ENCODE measurements around the gene CEACAM5. TPM values are rescaled to one million over a fixed set of nuclear protein-coding genes. Genes with fewer than 3 reads are reported as not detected.
"Not testable (repeated sequence)": the region's sequence is repeated elsewhere in the genome, so short reads cannot be mapped to it uniquely, and the experiment has no call there.

Gene CEACAM5
- total RNA-seq, 4 donors from 2014 or later = 0.83 to 2.2 TPM; not detected in 2

- H3K27ac ChIP-seq (replicated peaks in 1 of 4) = no peak overlapping the region
- TF ChIP-seq CTCF (IDR thresholded peaks at IDR 0.05) (no peak), POLR2A (IDR thresholded peaks at IDR 0.05; ENCODE audit: low read depth) (no peak), EP300 (IDR thresholded peaks at IDR 0.05) (no peak), POLR2AphosphoS5 (IDR thresholded peaks at IDR 0.05) (no peak)
- H3K36me3 ChIP-seq = no peaks in the 10 kb centered on the region
- 59% methylated on average over 4 of the region's 4 CpGs for WGBS
- no peaks in the 10 kb centered on the region for H3K4me1 ChIP-seq
- H3K4me3 ChIP-seq = no peak overlapping the region
- no peaks in the 10 kb centered on the region for H3K9me3 ChIP-seq
- peaks cover 0 to 31% (median 0%) of the 10 kb centered on the region in 4 donors for H3K27me3 ChIP-seq
- intact Hi-C loops (cut with DNase I) = no loop called here
- DNase-seq (ENCODE audit: extremely low spot score) = no peak
Observed at GRCh38 chr19:41744850-41745249, 36.4 kb downstream of the CEACAM5 start.

DNA sequence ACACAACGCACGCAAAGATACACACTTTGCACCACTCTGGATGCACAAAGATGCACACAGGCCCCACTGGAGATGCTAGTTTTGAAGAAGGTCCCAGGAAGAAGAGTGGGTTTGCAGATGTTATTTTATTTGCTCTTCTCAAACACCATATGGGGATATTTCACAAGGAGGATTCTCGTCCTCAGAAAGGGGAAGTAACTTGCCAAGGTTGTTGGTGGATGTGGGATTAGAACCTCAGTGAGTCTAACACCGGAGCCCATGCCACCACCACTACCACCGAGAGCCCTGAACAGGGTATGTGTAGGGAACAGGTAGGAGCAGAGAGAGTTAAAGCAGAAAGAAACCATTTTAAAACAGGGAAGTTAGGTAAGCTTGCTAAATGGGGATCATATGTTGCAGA lies 37.3 kb downstream of the CEACAM5 start:
- H3K9me3 ChIP-seq = no peaks in the 10 kb centered on the region
- H3K36me3 ChIP-seq = no peaks in the 10 kb centered on the region
- peaks cover 0 to 28% (median 0%) of the 10 kb centered on the region in 4 donors for H3K27me3 ChIP-seq
- intact Hi-C loops (cut with DNase I) = no loop called here
- no peak overlapping the region for H3K4me3 ChIP-seq
- WGBS = 78% methylated on average over 5 of the region's 5 CpGs
- H3K4me1 ChIP-seq = peaks cover 0 to 4% (median 2%) of the 10 kb centered on the region in 4 donors
- TF ChIP-seq CTCF (IDR thresholded peaks at IDR 0.05) = no peak
- TF ChIP-seq POLR2A (IDR thresholded peaks at IDR 0.05; ENCODE audit: low read depth) = no peak
- TF ChIP-seq EP300 (IDR thresholded peaks at IDR 0.05) = no peak
- no peak for TF ChIP-seq POLR2AphosphoS5 (IDR thresholded peaks at IDR 0.05)
- DNase-seq (ENCODE audit: extremely low spot score) = no peak
- H3K27ac ChIP-seq (replicated peaks in 1 of 4) = no peak overlapping the region

DNA sequence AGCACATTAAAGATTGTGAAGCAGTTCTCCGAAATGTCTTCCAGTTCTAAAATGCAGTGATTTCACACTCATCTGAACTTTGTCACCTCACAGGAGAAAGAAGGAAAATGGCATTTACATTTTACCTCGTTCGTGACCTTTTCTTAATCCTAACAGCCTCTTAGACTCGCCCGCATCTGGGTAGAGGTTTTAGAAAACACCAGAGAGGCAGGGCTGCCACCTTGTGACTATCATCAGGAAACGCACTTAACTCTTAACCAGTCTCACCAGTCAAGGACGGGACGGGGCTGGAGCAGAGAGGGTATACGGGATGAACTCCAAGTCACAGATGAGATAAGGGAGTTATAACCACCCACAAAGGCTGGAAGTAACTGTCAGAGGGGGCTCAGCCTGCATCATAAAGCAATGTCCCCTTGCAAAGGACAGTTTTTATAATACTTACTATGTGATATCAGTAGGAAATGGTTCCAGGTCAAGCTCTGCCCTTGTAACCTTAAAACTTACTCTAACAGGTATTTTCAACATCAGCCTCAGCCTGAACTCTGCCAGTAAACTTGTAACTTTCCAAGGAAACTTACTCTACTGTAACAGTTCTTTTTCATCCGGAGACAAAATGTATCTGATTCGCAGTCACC lies 38.3 kb downstream of the CEACAM5 start:
- 15% methylated on average over 11 of the region's 11 CpGs for WGBS
- intact Hi-C loops (cut with DNase I) = no loop called here
- TF ChIP-seq POLR2AphosphoS5 (IDR thresholded peaks at IDR 0.05) = no peak
- peak; percentile 13 to 38 (median 25) for TF ChIP-seq CTCF (IDR thresholded peaks at IDR 0.05)
- no peaks in the 10 kb centered on the region for H3K36me3 ChIP-seq
- H3K9me3 ChIP-seq = no peaks in the 10 kb centered on the region
- peaks cover 0 to 28% (median 0%) of the 10 kb centered on the region in 4 donors for H3K27me3 ChIP-seq
- peaks cover 0 to 9% (median 3%) of the 10 kb centered on the region in 4 donors for H3K4me1 ChIP-seq
- H3K4me3 ChIP-seq = no peak overlapping the region
- H3K27ac ChIP-seq (replicated peaks in 1 of 4) = no peak overlapping the region
- no peak for DNase-seq (ENCODE audit: extremely low spot score)

DNA sequence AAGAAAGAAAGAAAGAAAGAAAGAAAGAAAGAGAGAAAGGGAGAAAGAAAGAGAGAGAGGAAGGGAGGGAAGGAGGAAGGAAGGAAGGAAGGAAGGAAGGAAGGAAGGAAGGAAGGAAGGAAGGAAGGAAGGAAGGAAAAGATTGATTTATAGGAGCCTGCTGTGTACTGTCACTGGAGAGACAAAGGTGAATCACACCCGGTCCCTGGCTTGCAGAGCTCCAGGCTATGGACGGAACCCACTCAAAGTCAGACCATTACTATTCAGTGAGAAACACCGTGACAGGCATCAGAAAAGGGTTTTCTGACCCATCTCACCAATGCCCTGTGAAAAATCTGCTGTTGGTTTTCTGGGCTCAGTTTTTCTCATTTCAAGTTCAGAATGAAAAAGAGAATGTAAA lies 39.6 kb downstream of the CEACAM5 start:
- intact Hi-C loops (cut with DNase I) = no loop called here

GRCh38 chr19:41750248-41751134 lies 42.1 kb downstream of the CEACAM5 start:
- DNase-seq (ENCODE audit: extremely low spot score); H3K4me3 ChIP-seq; H3K9me3 ChIP-seq; H3K4me1 ChIP-seq; H3K27ac ChIP-seq (replicated peaks in 1 of 4); intact Hi-C loops (cut with DNase I); H3K36me3 ChIP-seq: not testable (repeated sequence)
- peaks cover 0 to 16% (median 0%) of the 10 kb centered on the region in 4 donors for H3K27me3 ChIP-seq
- 42% methylated on average over 4 of the region's 10 CpGs for WGBS

More for the DNA sequence above, 39.6 kb downstream of the CEACAM5 start:
- no peak for DNase-seq (ENCODE audit: extremely low spot score)
- Histone ChIP-seq H3K4me1 (peaks cover 0 to 9% (median 3%) of the 10 kb centered on the region in 4 donors), H3K27me3 (peaks cover 0 to 28% (median 0%) of the 10 kb centered on the region in 4 donors), H3K27ac (replicated peaks in 1 of 4) (no peak overlapping the region), H3K4me3 (no peak overlapping the region), H3K9me3 (no peaks in the 10 kb centered on the region), H3K36me3 (no peaks in the 10 kb centered on the region)
- 73% methylated on average over 3 of the region's 3 CpGs for WGBS
- TF ChIP-seq EP300 (IDR thresholded peaks at IDR 0.05) (no peak), POLR2A (IDR thresholded peaks at IDR 0.05; ENCODE audit: low read depth) (no peak), CTCF (IDR thresholded peaks at IDR 0.05) (no peak), POLR2AphosphoS5 (IDR thresholded peaks at IDR 0.05) (no peak)

All from esophagus muscularis mucosa (tissue), 4 donors.